Nephron progenitor cell (in vitro differentiated cells): ENCODE data around the gene BRPF3.

Experiments
- DNase-seq: peaks from one replicate; pipeline ENCODE4 v3.0.0; 2021
- H3K27ac Mint-ChIP-seq: 2 replicates; pipeline ENCODE4 v1.8.0; 2021; ENCODE audit warnings: mild to moderate bottlenecking, moderate library complexity, mixed read lengths
- H3K27me3 Mint-ChIP-seq: 2 replicates; pipeline ENCODE4 v1.8.0; 2021; ENCODE audit warnings: mild to moderate bottlenecking, low read depth, mixed read lengths; ENCODE audit not compliant: poor library complexity
- H3K36me3 Mint-ChIP-seq: 2 replicates; pipeline ENCODE4 v1.8.0; 2021; ENCODE audit warnings: low read depth, mixed read lengths
- H3K4me1 Mint-ChIP-seq: 2 replicates; pipeline ENCODE4 v1.8.0; 2021; ENCODE audit warnings: mixed read lengths
- H3K4me3 Mint-ChIP-seq: 2 replicates; pipeline ENCODE4 v1.8.0; 2021; ENCODE audit warnings: mild to moderate bottlenecking, moderate library complexity, mixed read lengths
- H3K9me3 Mint-ChIP-seq: 2 replicates; pipeline ENCODE4 v1.8.0; 2021; ENCODE audit warnings: mild to moderate bottlenecking, moderate library complexity, mixed read lengths
- TF ChIP-seq, protein P1 (sequence below): fragments of 200-600 bp; sonication (generic); IDR thresholded peaks from 2 replicates; pipeline ENCODE4 v1.5.0; 2021; ENCODE audit warnings: antibody characterized with exemption

Gene BRPF3

DNA sequence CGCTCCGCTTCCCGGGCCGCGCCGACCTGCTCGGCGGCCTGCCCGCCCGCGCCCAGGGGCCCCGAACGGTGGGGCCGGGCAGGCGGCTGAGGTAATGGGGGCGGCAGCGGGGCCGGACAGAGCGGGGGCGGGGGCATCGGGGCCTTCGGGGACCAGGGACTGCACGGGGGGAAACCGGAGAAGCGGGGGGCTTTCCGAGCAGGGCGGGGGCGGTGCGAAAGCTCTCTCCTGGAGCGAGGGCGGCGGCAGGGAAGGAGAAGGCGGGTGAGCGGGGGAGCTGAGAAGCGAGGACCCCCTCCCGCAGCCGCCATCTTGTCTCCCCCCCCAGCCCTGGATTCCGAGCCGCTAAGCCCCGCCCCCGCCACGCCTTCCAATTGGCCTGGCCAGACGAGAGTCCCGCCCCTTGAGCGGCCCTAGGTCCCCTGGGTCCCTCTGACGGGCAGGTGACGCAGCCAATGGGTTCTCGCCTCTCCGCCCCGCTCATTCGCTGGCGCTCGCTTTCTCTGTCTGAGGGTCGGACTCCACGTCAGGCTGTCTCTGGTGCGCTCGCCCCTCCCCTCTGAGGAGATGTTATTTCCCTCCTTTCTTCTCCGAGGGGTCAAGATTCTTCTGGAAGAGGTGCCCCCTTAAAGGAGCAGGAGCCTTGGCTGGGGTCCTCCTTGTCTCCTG lies 470 bp downstream of the BRPF3 start:
- Mint-ChIP-seq H3K9me3 (peaks cover 4% of the 10 kb centered on the region), H3K36me3 (peaks cover 45% of the 10 kb centered on the region), H3K4me1 (peaks cover 32% of the 10 kb centered on the region), H3K27me3 (peaks cover 13% of the 10 kb centered on the region), H3K27ac (peak overlapping the region; percentile 88), H3K4me3 (peak overlapping the region; percentile 86)
- TF ChIP-seq, protein P1, sequence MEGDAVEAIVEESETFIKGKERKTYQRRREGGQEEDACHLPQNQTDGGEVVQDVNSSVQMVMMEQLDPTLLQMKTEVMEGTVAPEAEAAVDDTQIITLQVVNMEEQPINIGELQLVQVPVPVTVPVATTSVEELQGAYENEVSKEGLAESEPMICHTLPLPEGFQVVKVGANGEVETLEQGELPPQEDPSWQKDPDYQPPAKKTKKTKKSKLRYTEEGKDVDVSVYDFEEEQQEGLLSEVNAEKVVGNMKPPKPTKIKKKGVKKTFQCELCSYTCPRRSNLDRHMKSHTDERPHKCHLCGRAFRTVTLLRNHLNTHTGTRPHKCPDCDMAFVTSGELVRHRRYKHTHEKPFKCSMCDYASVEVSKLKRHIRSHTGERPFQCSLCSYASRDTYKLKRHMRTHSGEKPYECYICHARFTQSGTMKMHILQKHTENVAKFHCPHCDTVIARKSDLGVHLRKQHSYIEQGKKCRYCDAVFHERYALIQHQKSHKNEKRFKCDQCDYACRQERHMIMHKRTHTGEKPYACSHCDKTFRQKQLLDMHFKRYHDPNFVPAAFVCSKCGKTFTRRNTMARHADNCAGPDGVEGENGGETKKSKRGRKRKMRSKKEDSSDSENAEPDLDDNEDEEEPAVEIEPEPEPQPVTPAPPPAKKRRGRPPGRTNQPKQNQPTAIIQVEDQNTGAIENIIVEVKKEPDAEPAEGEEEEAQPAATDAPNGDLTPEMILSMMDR = no peak
- DNase-seq = peak; percentile 100

GRCh38 chr6:36197739-36198221 lies 1.2 kb downstream of the BRPF3 start:
- peak overlapping the region; percentile 86 for H3K4me3 Mint-ChIP-seq
- TF ChIP-seq, protein P1 = no peak
- DNase-seq = no peak
- peaks cover 53% of the 10 kb centered on the region for H3K36me3 Mint-ChIP-seq
- peaks cover 13% of the 10 kb centered on the region for H3K27me3 Mint-ChIP-seq
- H3K4me1 Mint-ChIP-seq = peaks cover 32% of the 10 kb centered on the region
- no peak overlapping the region for H3K27ac Mint-ChIP-seq
- H3K9me3 Mint-ChIP-seq = peaks cover 4% of the 10 kb centered on the region

- TF ChIP-seq, protein P1 = no peak
- H3K4me3 Mint-ChIP-seq = no peak overlapping the region
- H3K27me3 Mint-ChIP-seq = peaks cover 9% of the 10 kb centered on the region
- H3K27ac Mint-ChIP-seq = no peak overlapping the region
- no peak for DNase-seq
- peaks cover 32% of the 10 kb centered on the region for H3K4me1 Mint-ChIP-seq
- peaks cover 4% of the 10 kb centered on the region for H3K9me3 Mint-ChIP-seq
- peaks cover 65% of the 10 kb centered on the region for H3K36me3 Mint-ChIP-seq
Observed at GRCh38 chr6:36198986-36199385, 2.4 kb downstream of the BRPF3 start.

- no peak overlapping the region for H3K4me3 Mint-ChIP-seq
- TF ChIP-seq, protein P1 = no peak
- H3K36me3 Mint-ChIP-seq = peaks cover 70% of the 10 kb centered on the region
- peaks cover 6% of the 10 kb centered on the region for H3K27me3 Mint-ChIP-seq
- H3K4me1 Mint-ChIP-seq = peaks cover 28% of the 10 kb centered on the region
- no peak overlapping the region for H3K27ac Mint-ChIP-seq
- DNase-seq = no peak
- H3K9me3 Mint-ChIP-seq = peaks cover 4% of the 10 kb centered on the region
Observed at GRCh38 chr6:36200154-36200891, 3.8 kb downstream of the BRPF3 start.

- Mint-ChIP-seq H3K4me1 (peaks cover 23% of the 10 kb centered on the region), H3K27ac (no peak overlapping the region), H3K27me3 (peaks cover 6% of the 10 kb centered on the region), H3K36me3 (peaks cover 77% of the 10 kb centered on the region), H3K9me3 (peaks cover 4% of the 10 kb centered on the region), H3K4me3 (no peak overlapping the region)
- no peak for DNase-seq
- TF ChIP-seq, protein P1 = no peak
Observed at GRCh38 chr6:36200998-36201596, 4.6 kb downstream of the BRPF3 start.
